Stimulated activated CD4-positive, alpha-beta T cell treated with anti-CD3 and anti-CD28 coated beads, Interleukin-15, amount 100 ng/mL, for 1 hour (primary cell): ENCODE results near the gene ANO2.

Source experiments
- DNase-seq, 2 donors: peaks; one replicate each; pipeline ENCODE4 v3.0.0-alpha.2; 2020; ENCODE audit warnings: low read depth in 1 of 2, low spot score in 1 of 2

ANO2 gene

GRCh38 chr12:5783289-5783920, 161.7 kb downstream of the ANO2 start:
- no peak for DNase-seq

GRCh38 chr12:5780536-5780935, 164.5 kb downstream of the ANO2 start:
- no peak for DNase-seq

- no peak for DNase-seq
These were observed 165.7 kb downstream of the ANO2 start for GRCh38 chr12:5779401-5779800.

- no peak for DNase-seq
These were observed 166.2 kb downstream of the ANO2 start for GRCh38 chr12:5778821-5779220.

- DNase-seq, result no peak
These were observed 167.6 kb downstream of the ANO2 start for GRCh38 chr12:5777451-5777850.

GRCh38 chr12:5776091-5776490, 169.0 kb downstream of the ANO2 start:
- no peak for DNase-seq

- no peak for DNase-seq
These were observed 171.5 kb downstream of the ANO2 start for GRCh38 chr12:5773550-5773949.

- DNase-seq, result no peak
These were observed 173.3 kb downstream of the ANO2 start for GRCh38 chr12:5771756-5772155.

GRCh38 chr12:5770727-5771126, 174.3 kb downstream of the ANO2 start:
- DNase-seq, result no peak

GRCh38 chr12:5768581-5769196, 176.4 kb downstream of the ANO2 start:
- no peak for DNase-seq

GRCh38 chr12:5768171-5768570, 176.9 kb downstream of the ANO2 start:
- DNase-seq, result no peak

GRCh38 chr12:5758347-5758746, 186.7 kb downstream of the ANO2 start:
- no peak for DNase-seq

- no peak for DNase-seq
These were observed 188.7 kb downstream of the ANO2 start for GRCh38 chr12:5756338-5756842.

- no peak for DNase-seq
These were observed 197.0 kb downstream of the ANO2 start for GRCh38 chr12:5748027-5748426.

GRCh38 chr12:5746917-5747316, 198.1 kb downstream of the ANO2 start:
- no peak for DNase-seq

- no peak for DNase-seq
These were observed 198.8 kb downstream of the ANO2 start for GRCh38 chr12:5746036-5746908.

GRCh38 chr12:5745251-5745888, 199.7 kb downstream of the ANO2 start:
- no peak for DNase-seq

GRCh38 chr12:5742258-5742657, 202.8 kb downstream of the ANO2 start:
- no peak for DNase-seq

GRCh38 chr12:5739917-5740316, 205.1 kb downstream of the ANO2 start:
- DNase-seq, result no peak

- no peak for DNase-seq
These were observed 207.3 kb downstream of the ANO2 start for GRCh38 chr12:5737778-5738177.

GRCh38 chr12:5736527-5736926, 208.5 kb downstream of the ANO2 start:
- DNase-seq, result no peak

GRCh38 chr12:5736016-5736415, 209.0 kb downstream of the ANO2 start:
- DNase-seq, result no peak
